ENCODE data around the gene BARHL1. TPM values are rescaled to one million over a fixed set of nuclear protein-coding genes. Genes with fewer than 3 reads are reported as not detected.

BARHL1 gene
- total and polyA plus RNA-seq, 7 donors = not detected

DNA sequence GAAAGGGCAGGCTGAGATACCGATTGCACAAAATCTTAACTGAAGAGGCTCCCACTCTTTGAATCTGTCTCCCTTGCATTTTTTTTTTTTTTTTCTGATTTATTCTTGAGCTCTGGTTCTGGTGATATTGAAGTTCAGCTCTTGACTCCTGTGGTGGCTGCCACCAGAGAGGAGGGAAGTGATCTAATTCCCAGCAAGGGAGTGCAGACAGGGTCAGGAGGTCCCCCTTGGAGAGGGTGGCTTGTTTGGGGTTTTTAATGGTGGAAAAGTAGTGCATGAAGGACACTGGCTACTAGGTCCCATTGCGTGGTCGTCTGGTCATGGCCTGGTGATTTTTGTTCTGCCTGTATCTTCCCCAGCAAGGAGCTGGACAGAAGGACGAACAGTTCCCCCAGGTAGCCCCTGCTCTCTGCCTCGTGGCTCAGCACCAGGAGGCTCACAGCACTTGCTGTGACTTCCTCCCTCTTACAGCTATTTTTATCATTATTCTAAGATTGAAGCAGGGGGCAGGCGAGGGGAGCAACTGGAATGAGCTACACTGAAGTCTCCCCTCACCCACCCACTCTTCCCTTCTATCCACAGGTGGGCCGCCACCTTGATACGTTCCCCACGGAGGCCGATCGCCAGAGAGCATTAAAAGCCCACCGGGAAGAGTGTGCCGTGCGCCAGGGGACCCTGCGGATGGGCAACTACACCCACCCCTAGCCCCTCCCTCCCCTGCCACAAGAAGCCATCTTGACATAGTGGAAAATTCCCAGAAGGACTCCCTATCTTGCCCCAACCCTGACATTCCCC, 10.4 kb upstream of the BARHL1 start:
- no peaks in the 10 kb centered on the region for H3K36me3 ChIP-seq
- intact Hi-C loops (cut with DNase I) = no loop called here

DNA sequence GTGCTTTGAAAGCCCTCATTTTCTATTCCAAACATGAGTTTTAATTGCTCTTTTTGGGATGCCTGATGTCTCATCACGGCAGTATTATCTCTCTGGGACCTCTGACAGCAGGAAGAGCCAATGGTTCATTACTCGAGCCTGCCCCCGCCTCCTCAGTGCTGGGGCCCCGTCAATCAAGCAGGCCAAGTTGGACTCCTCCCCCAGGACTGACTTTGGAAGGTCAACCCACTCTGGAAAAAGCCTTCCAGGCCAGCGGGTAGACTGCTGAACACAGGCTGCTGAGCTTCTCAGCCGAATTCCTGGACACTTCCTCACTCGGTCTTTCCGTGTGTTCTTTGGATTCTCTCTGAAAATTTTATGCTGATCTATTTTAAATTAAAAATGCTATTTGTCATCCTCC, 9.5 kb upstream of the BARHL1 start:
- DNase-seq = no peak
- peaks cover 8 to 58% (median 16%) of the 10 kb centered on the region in 3 donors for H3K27me3 ChIP-seq
- no peaks in the 10 kb centered on the region for H3K4me1 ChIP-seq
- no peak overlapping the region for H3K27ac ChIP-seq
- WGBS, 2 donors = 36 to 37% methylated on average over 8 of the region's 8 CpGs
- TF ChIP-seq EP300 (IDR thresholded peaks at IDR 0.05) = no peak
- TF ChIP-seq POLR2AphosphoS5 (IDR thresholded peaks at IDR 0.05) = no peak
- TF ChIP-seq, protein P1, sequence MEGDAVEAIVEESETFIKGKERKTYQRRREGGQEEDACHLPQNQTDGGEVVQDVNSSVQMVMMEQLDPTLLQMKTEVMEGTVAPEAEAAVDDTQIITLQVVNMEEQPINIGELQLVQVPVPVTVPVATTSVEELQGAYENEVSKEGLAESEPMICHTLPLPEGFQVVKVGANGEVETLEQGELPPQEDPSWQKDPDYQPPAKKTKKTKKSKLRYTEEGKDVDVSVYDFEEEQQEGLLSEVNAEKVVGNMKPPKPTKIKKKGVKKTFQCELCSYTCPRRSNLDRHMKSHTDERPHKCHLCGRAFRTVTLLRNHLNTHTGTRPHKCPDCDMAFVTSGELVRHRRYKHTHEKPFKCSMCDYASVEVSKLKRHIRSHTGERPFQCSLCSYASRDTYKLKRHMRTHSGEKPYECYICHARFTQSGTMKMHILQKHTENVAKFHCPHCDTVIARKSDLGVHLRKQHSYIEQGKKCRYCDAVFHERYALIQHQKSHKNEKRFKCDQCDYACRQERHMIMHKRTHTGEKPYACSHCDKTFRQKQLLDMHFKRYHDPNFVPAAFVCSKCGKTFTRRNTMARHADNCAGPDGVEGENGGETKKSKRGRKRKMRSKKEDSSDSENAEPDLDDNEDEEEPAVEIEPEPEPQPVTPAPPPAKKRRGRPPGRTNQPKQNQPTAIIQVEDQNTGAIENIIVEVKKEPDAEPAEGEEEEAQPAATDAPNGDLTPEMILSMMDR (IDR thresholded peaks at IDR 0.05) = no peak
- TF ChIP-seq POLR2A (IDR thresholded peaks at IDR 0.05) = no peak
- no peak overlapping the region for H3K4me3 ChIP-seq
- no peaks in the 10 kb centered on the region for H3K36me3 ChIP-seq
- H3K9me3 ChIP-seq = no peaks in the 10 kb centered on the region
- intact Hi-C loops (cut with DNase I) = no loop called here

More for the DNA sequence above, 10.4 kb upstream of the BARHL1 start:
- Histone ChIP-seq H3K4me3 (no peak overlapping the region), H3K4me1 (no peaks in the 10 kb centered on the region), H3K27ac (no peak overlapping the region), H3K27me3 (peaks cover 8 to 50% (median 15%) of the 10 kb centered on the region in 3 donors), H3K9me3 (no peaks in the 10 kb centered on the region)
- DNase-seq = no peak
- no peak for TF ChIP-seq POLR2A (IDR thresholded peaks at IDR 0.05)
- TF ChIP-seq, protein P1 (IDR thresholded peaks at IDR 0.05) = no peak
- TF ChIP-seq POLR2AphosphoS5 (IDR thresholded peaks at IDR 0.05) = no peak
- WGBS, 2 donors = 80 to 88% methylated on average over 15 of the region's 15 CpGs

DNA sequence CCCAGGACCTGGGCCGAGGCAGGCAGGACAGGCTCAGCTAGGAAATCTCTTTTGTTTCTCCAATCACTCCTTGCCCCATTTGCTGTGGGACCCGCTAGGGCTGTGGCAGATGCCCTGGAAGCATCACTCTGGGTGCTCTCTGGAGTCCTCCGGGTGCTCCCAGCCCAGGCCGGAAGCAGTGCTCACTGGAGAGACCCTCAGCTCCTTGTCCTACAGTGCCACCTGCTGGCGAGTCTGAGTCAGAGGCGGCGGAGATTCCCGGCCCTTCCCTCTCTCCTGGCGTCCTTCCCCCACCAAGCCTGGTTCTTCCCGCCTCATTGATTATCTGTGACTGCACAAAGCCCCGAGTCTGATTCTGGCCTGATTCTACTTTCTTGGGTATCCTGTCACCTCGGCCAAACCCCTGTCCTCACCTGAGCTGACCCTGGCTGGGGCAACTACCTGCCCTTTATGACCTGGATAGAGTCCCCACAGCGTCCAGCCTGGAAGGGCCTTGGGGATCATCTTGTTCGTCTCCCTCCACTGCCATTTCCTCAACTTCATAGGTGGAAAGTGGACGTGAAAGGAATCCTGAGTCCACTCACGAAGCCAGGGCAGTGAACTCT, 7.3 kb upstream of the BARHL1 start:
- peaks cover 23 to 80% (median 38%) of the 10 kb centered on the region in 3 donors for H3K27me3 ChIP-seq
- TF ChIP-seq, protein P1 (IDR thresholded peaks at IDR 0.05) = peak; percentile 65 to 80 (median 71)
- TF ChIP-seq POLR2A (IDR thresholded peaks at IDR 0.05) (no peak), EP300 (IDR thresholded peaks at IDR 0.05) (no peak), POLR2AphosphoS5 (IDR thresholded peaks at IDR 0.05) (no peak)
- intact Hi-C loops (cut with DNase I) = loop anchor here (1.0 to 5.0 kb wide), 2 partner anchors 68 to 163 kb away; partner anchors contain the start of gene CFAP77

DNA sequence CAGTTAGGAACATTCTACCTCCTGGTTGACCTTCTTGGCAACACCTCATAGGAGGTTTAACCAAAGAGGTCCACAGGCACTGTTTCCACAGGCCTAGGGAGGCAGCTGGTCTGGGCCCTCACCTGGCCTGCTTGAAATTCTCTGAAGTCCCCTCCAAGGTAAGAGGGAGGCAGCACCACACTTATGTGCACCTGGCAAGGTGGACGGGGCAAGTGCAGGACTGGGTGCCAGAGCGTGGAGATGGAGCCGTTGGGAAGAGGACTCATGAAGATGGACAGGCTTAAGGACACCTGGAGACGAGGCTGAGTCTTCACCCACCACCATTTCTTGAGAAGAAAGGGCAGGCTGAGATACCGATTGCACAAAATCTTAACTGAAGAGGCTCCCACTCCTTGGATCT, 6.6 kb upstream of the BARHL1 start:
- WGBS, 2 donors = 79 to 85% methylated on average over 5 of the region's 5 CpGs
- Histone ChIP-seq H3K4me1 (peaks cover 0 to 13% (median 0%) of the 10 kb centered on the region in 4 donors), H3K36me3 (no peaks in the 10 kb centered on the region), H3K9me3 (no peaks in the 10 kb centered on the region), H3K27me3 (peaks cover 30 to 87% (median 45%) of the 10 kb centered on the region in 3 donors), H3K4me3 (no peak overlapping the region), H3K27ac (no peak overlapping the region)
- DNase-seq = no peak
- TF ChIP-seq POLR2A (IDR thresholded peaks at IDR 0.05) (no peak), EP300 (IDR thresholded peaks at IDR 0.05) (no peak), POLR2AphosphoS5 (IDR thresholded peaks at IDR 0.05) (no peak)
- TF ChIP-seq, protein P1 (IDR thresholded peaks at IDR 0.05) = no peak
- intact Hi-C loops (cut with DNase I) = loop anchor here (1.0 to 5.0 kb wide), 2 partner anchors 69 to 164 kb away; partner anchors contain the start of gene CFAP77

More for the DNA sequence above, 7.3 kb upstream of the BARHL1 start:
- Histone ChIP-seq H3K9me3 (no peaks in the 10 kb centered on the region), H3K27ac (no peak overlapping the region), H3K36me3 (no peaks in the 10 kb centered on the region), H3K4me1 (peaks cover 0 to 6% (median 0%) of the 10 kb centered on the region in 4 donors), H3K4me3 (no peak overlapping the region)
- peak; percentile 78 for DNase-seq
- WGBS, 2 donors = 10 to 12% methylated on average over 16 of the region's 16 CpGs
